ENCODE measurements around the gene SURF1. TPM values are rescaled to one million over a fixed set of nuclear protein-coding genes. Genes with fewer than 3 reads are reported as not detected.

Gene SURF1
- total and polyA plus RNA-seq, 9 of the 15 experiments (the other 6 are each of a cell fraction or from before 2014, with no cell fraction given) = 16.1 to 31.3 (median 20.9) TPM

DNA sequence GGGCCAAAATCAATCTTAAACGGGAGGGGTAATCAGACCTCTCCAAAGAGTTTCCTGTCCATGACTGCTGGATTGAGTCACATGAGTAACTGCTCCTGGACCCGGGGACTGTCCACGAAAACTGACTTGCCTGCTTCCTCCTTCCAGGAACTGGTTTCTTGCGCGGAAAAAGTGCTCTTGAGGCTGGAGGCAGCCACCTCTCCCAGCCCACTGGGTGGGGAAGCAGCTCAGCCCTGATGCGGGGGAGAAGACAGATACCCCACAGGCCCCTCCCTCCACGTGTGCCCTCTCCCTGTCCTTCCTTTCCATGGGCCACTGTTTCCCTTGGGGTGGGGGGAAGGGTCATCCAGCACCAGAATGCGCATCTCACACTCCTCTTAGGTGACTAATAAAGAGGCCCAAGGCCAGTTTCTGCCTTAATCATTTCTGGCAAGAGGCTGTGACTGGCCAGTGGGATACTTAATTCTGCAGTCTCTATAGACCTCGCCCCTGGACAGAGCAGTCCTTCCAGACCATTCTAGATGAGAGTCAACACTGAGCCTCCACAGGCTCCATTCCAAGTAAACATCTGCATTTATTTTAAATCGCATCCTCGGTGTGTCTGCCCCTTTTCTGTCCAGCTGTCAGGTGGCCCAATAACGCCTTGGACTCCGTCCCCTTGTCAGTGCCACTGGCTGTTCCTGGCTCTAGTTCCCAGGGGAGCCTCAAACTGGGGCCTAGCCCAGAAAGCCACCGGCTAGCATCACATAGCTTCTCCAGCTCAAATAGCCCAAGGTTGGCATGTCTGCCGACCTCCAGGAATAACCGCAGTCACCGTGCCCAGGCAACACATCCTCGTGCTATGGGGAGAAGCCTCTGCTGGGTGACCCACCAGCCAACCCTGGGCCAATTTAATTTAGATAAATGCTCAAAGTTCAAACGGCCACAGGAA lies 49.5 kb upstream of the SURF1 start (continued):
- TF ChIP-seq, protein P1, sequence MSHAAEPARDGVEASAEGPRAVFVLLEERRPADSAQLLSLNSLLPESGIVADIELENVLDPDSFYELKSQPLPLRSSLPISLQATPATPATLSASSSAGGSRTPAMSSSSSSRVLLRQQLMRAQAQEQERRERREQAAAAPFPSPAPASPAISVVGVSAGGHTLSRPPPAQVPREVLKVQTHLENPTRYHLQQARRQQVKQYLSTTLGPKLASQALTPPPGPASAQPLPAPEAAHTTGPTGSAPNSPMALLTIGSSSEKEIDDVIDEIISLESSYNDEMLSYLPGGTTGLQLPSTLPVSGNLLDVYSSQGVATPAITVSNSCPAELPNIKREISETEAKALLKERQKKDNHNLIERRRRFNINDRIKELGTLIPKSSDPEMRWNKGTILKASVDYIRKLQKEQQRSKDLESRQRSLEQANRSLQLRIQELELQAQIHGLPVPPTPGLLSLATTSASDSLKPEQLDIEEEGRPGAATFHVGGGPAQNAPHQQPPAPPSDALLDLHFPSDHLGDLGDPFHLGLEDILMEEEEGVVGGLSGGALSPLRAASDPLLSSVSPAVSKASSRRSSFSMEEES (CRISPR knock-in tag; IDR thresholded peaks at IDR 0.05) = no peak
- TF ChIP-seq GATAD2A (IDR thresholded peaks at IDR 0.05) (no peak), KLF10 (CRISPR knock-in tag; IDR thresholded peaks at IDR 0.05) (no peak), NCOA1 (IDR thresholded peaks at IDR 0.05; ENCODE audit: low read depth) (no peak), SP1 (CRISPR knock-in tag; IDR thresholded peaks at IDR 0.05) (no peak), ZNF165 (CRISPR knock-in tag; IDR thresholded peaks at IDR 0.05; ENCODE audit: borderline replicate concordance) (no peak)
- TF ChIP-seq, protein P2, sequence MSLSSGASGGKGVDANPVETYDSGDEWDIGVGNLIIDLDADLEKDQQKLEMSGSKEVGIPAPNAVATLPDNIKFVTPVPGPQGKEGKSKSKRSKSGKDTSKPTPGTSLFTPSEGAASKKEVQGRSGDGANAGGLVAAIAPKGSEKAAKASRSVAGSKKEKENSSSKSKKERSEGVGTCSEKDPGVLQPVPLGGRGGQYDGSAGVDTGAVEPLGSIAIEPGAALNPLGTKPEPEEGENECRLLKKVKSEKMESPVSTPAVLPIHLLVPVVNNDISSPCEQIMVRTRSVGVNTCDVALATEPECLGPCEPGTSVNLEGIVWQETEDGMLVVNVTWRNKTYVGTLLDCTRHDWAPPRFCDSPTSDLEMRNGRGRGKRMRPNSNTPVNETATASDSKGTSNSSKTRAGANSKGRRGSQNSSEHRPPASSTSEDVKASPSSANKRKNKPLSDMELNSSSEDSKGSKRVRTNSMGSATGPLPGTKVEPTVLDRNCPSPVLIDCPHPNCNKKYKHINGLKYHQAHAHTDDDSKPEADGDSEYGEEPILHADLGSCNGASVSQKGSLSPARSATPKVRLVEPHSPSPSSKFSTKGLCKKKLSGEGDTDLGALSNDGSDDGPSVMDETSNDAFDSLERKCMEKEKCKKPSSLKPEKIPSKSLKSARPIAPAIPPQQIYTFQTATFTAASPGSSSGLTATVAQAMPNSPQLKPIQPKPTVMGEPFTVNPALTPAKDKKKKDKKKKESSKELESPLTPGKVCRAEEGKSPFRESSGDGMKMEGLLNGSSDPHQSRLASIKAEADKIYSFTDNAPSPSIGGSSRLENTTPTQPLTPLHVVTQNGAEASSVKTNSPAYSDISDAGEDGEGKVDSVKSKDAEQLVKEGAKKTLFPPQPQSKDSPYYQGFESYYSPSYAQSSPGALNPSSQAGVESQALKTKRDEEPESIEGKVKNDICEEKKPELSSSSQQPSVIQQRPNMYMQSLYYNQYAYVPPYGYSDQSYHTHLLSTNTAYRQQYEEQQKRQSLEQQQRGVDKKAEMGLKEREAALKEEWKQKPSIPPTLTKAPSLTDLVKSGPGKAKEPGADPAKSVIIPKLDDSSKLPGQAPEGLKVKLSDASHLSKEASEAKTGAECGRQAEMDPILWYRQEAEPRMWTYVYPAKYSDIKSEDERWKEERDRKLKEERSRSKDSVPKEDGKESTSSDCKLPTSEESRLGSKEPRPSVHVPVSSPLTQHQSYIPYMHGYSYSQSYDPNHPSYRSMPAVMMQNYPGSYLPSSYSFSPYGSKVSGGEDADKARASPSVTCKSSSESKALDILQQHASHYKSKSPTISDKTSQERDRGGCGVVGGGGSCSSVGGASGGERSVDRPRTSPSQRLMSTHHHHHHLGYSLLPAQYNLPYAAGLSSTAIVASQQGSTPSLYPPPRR (CRISPR knock-in tag; IDR thresholded peaks at IDR 0.05; ENCODE audit: borderline replicate concordance) = no peak
